PC-3 (cell line): ENCODE measurements around the gene SPTLC2.

Source experiments
- CTCF ChIP-seq: fragments of 300-600 bp; sonication (generic); conservative IDR thresholded peaks from 2 replicates; pipeline ENCODE4 v1.5.1; 2017; ENCODE audit warnings: antibody characterized with exemption, low read depth, mild to moderate bottlenecking, low read length
- EZH2 ChIP-seq: fragments of 300-600 bp; sonication (generic); IDR thresholded peaks from one replicate; pipeline ENCODE4 v1.6.1; 2017; ENCODE audit warnings: antibody characterized with exemption, mild to moderate bottlenecking, low read length; ENCODE audit not compliant: unreplicated experiment
- EZH2phosphoT487 ChIP-seq: fragments of 300-600 bp; sonication (generic); IDR thresholded peaks from 2 replicates; pipeline ENCODE4 v1.6.1; 2018; ENCODE audit warnings: mild to moderate bottlenecking, antibody characterized with exemption, low read length, borderline replicate concordance

GRCh38 chr14:77469067-77469505, 147.4 kb downstream of the SPTLC2 start:
- no peak for TF ChIP-seq CTCF
- no peak for TF ChIP-seq EZH2
- no peak for TF ChIP-seq EZH2phosphoT487
